ENCODE measurements around the gene THRB.

THRB gene

DNA sequence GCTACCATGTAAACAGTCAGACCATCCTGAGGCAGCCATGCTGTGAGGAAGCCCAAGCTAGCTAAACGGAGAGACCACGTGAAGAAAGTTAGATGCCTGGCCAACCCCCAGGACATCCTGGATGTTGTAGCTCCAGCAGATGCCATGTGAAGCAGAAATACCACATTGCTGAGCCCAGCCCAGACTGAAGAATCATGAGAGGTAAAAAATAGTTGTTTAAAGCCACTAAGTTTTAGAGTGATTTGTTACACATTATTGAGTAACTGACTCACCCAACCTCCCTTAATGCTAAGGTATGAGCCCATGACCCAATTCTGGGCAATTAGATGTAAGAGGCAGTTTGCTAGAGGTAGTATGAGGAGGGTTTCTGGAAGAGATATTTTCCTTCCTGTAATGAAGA is 200.5 kb downstream of the THRB start:
- DNase-seq, result no peak
- Histone ChIP-seq H3K4me3 (ENCODE audit: insufficient read depth, low read depth, low read length, poor library complexity, severe bottlenecking) (no peak overlapping the region), H3K27ac (ENCODE audit: insufficient read depth, low read length, poor library complexity, severe bottlenecking) (no peak overlapping the region), H3K4me1 (ENCODE audit: control insufficient read depth, insufficient read depth, low read length, poor library complexity, severe bottlenecking) (no peaks in the 10 kb centered on the region), H3K9me3 (ENCODE audit: control insufficient read depth, low read length) (no peaks in the 10 kb centered on the region), H3K27me3 (replicated peaks; ENCODE audit: control insufficient read depth, insufficient read depth, low read length, poor library complexity, severe bottlenecking) (no peaks in the 10 kb centered on the region), H3K36me3 (ENCODE audit: control insufficient read depth, insufficient read depth, low read length) (no peaks in the 10 kb centered on the region)

DNA sequence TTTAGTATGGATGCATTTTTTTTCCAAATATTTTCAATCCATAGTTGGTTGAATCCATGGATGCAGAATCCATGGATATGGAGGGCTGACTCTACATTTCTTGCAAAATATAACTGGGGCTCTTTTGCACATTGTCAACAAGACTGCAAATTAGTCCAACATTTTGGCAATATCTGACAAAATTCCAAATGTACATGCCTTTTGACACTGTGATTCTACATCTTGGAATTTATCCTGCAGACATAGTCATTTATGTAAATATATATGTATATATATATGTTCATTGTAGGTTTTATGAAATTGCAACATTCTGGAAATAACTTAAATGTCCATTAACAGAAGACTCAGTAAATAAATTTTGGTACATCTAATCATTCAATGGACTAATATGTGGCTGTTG is 203.0 kb downstream of the THRB start:
- no peak for DNase-seq
- Histone ChIP-seq H3K4me3 (ENCODE audit: insufficient read depth, low read depth, low read length, poor library complexity, severe bottlenecking) (no peak overlapping the region), H3K9me3 (ENCODE audit: control insufficient read depth, low read length) (no peaks in the 10 kb centered on the region), H3K36me3 (ENCODE audit: control insufficient read depth, insufficient read depth, low read length) (no peaks in the 10 kb centered on the region), H3K4me1 (ENCODE audit: control insufficient read depth, insufficient read depth, low read length, poor library complexity, severe bottlenecking) (no peaks in the 10 kb centered on the region), H3K27ac (ENCODE audit: insufficient read depth, low read length, poor library complexity, severe bottlenecking) (no peak overlapping the region), H3K27me3 (replicated peaks; ENCODE audit: control insufficient read depth, insufficient read depth, low read length, poor library complexity, severe bottlenecking) (no peaks in the 10 kb centered on the region)

DNA sequence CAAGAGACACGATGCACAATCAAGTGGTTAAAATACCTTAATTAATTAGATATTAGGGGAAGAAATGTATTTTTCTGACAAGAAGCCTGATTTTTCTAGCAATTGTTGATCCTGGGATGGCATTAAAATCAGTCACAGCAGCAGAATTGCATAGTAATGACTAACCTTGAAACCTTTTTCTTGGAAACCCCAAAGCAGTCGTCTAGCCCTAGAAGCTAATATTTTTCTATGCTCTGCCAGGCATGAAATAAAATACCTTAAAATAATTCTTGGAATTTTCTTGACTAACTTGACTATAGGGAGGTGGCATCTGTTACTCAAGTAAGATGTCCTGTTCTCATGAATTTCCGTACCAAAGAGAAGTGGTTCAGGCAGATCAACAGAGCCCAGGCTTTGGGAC is 204.1 kb downstream of the THRB start:
- H3K27ac ChIP-seq (ENCODE audit: insufficient read depth, low read length, poor library complexity, severe bottlenecking), result no peak overlapping the region
- DNase-seq, result no peak
- no peaks in the 10 kb centered on the region for H3K36me3 ChIP-seq (ENCODE audit: control insufficient read depth, insufficient read depth, low read length)
- H3K4me1 ChIP-seq (ENCODE audit: control insufficient read depth, insufficient read depth, low read length, poor library complexity, severe bottlenecking), result no peaks in the 10 kb centered on the region
- no peaks in the 10 kb centered on the region for H3K9me3 ChIP-seq (ENCODE audit: control insufficient read depth, low read length)
- no peak overlapping the region for H3K4me3 ChIP-seq (ENCODE audit: insufficient read depth, low read depth, low read length, poor library complexity, severe bottlenecking)
- no peaks in the 10 kb centered on the region for H3K27me3 ChIP-seq (replicated peaks; ENCODE audit: control insufficient read depth, insufficient read depth, low read length, poor library complexity, severe bottlenecking)

DNA sequence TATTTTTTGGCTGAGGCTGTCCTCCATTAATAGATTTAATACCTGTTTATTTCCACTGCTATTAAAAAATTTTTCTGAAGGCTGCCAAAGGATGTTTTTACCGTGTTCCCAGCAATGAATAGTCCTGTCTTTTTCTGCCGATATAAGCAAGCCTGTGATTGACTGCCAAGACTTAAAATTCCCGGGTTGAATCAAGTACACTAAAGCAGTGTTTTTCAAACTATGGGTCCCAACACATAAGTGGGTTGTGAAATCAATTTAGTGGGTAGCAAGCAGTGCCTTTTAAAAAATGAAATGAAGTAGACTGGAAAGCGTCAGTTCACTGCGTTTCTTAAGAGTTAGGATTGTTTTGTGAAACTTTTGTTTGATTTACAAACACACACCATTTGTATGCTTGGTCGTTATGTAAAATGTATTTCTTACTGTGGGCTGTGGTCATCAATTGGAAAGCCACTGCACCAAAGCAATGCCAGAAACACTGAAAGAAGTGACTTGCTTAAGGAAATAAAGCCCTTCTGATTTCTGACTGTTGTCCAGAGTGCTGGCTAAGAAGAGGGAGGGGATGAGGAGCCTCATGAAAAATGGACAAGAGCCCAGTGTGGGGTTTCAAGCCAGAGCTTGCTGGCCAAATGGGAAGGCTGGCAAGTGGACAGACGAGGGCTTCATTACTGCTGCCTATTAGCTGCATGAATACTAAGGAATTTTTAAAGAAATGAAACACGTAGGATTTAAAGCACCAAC is 206.0 kb downstream of the THRB start:
- Histone ChIP-seq H3K4me3 (ENCODE audit: insufficient read depth, low read depth, low read length, poor library complexity, severe bottlenecking) (no peak overlapping the region), H3K27ac (ENCODE audit: insufficient read depth, low read length, poor library complexity, severe bottlenecking) (no peak overlapping the region), H3K9me3 (ENCODE audit: control insufficient read depth, low read length) (no peaks in the 10 kb centered on the region), H3K4me1 (ENCODE audit: control insufficient read depth, insufficient read depth, low read length, poor library complexity, severe bottlenecking) (no peaks in the 10 kb centered on the region), H3K36me3 (ENCODE audit: control insufficient read depth, insufficient read depth, low read length) (no peaks in the 10 kb centered on the region), H3K27me3 (replicated peaks; ENCODE audit: control insufficient read depth, insufficient read depth, low read length, poor library complexity, severe bottlenecking) (no peaks in the 10 kb centered on the region)
- no peak for DNase-seq

DNA sequence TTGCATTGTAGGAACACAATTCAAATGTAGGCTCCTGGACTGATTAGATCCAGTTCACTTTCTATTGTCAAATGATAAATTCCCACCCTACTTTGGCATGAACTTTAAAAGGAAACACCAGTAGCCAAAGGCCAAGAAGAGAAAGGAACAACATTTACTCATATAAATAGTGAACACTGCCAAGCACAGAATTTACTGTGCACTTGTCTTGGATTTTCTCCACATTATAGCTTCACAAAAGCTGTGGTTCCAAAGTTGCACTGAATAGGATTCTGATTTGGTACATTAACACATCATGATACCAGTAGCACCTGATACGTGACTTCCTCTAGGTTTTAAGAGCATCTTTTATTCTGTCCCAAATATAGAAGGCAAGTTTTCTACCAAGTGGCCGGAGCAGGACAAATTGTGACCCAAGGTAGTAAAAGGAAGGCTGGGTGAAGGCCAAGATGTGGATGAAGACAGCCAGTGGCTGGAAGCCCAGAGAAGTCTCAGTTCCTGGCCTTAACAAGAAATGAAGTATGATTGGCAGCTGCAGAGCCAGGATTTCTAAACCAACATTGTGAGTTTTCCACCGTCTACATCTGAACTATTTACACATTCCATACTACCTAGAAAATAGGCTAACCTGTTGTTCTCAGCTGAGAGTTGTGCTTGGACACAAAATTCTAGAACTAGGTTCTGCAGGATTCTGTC is 206.7 kb downstream of the THRB start:
- no peak for DNase-seq
- no peak overlapping the region for H3K27ac ChIP-seq (ENCODE audit: insufficient read depth, low read length, poor library complexity, severe bottlenecking)
- H3K36me3 ChIP-seq (ENCODE audit: control insufficient read depth, insufficient read depth, low read length), result no peaks in the 10 kb centered on the region
- H3K9me3 ChIP-seq (ENCODE audit: control insufficient read depth, low read length), result no peaks in the 10 kb centered on the region
- no peaks in the 10 kb centered on the region for H3K4me1 ChIP-seq (ENCODE audit: control insufficient read depth, insufficient read depth, low read length, poor library complexity, severe bottlenecking)
- no peaks in the 10 kb centered on the region for H3K27me3 ChIP-seq (replicated peaks; ENCODE audit: control insufficient read depth, insufficient read depth, low read length, poor library complexity, severe bottlenecking)
- no peak overlapping the region for H3K4me3 ChIP-seq (ENCODE audit: insufficient read depth, low read depth, low read length, poor library complexity, severe bottlenecking)

DNA sequence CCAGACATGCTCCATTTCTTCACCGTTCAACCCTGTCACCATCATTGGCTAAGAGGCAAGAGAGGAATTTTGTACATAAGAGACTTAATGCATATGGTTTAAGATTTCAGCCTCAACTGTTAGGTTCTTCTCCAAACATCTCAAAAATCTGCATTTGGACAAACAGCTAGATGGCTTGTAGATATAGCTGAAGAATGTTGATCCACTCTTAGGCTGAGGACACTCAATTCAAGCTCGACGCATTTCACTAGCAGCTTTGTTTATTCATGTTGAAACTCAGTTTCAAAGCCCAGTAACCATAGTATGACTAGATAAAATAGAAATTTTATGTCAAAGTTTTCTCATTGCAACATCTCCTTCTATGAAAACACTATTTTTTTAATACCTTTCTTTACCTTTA is 208.2 kb downstream of the THRB start:
- Histone ChIP-seq H3K4me3 (ENCODE audit: insufficient read depth, low read depth, low read length, poor library complexity, severe bottlenecking) (no peak overlapping the region), H3K36me3 (ENCODE audit: control insufficient read depth, insufficient read depth, low read length) (no peaks in the 10 kb centered on the region)

DNA sequence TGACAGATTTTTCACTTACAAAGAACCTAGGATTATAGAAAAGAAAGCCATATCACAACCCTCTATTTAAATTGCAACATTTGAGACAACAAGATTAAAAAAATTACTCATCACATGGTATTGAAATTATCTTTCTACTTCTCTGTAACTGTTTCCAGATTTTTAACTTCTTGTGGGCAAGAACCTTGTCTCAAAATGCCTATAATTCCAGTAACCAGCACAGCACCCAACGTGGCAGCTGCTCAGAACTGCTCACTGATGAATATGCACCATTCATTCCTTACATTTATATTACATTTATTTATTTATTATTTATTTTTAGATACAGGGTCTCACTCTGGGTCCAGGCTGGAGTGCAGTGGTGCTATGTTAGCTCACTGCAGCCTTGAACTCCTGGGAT is 216.1 kb downstream of the THRB start:
- Histone ChIP-seq H3K27ac (ENCODE audit: insufficient read depth, low read length, poor library complexity, severe bottlenecking) (no peak overlapping the region), H3K27me3 (replicated peaks; ENCODE audit: control insufficient read depth, insufficient read depth, low read length, poor library complexity, severe bottlenecking) (no peaks in the 10 kb centered on the region)
- no peak for DNase-seq

More for the DNA sequence above, 208.2 kb downstream of the THRB start:
- Histone ChIP-seq H3K27ac (ENCODE audit: insufficient read depth, low read length, poor library complexity, severe bottlenecking) (no peak overlapping the region), H3K4me1 (ENCODE audit: control insufficient read depth, insufficient read depth, low read length, poor library complexity, severe bottlenecking) (no peaks in the 10 kb centered on the region), H3K9me3 (ENCODE audit: control insufficient read depth, low read length) (no peaks in the 10 kb centered on the region), H3K27me3 (replicated peaks; ENCODE audit: control insufficient read depth, insufficient read depth, low read length, poor library complexity, severe bottlenecking) (no peaks in the 10 kb centered on the region)
- no peak for DNase-seq

DNA sequence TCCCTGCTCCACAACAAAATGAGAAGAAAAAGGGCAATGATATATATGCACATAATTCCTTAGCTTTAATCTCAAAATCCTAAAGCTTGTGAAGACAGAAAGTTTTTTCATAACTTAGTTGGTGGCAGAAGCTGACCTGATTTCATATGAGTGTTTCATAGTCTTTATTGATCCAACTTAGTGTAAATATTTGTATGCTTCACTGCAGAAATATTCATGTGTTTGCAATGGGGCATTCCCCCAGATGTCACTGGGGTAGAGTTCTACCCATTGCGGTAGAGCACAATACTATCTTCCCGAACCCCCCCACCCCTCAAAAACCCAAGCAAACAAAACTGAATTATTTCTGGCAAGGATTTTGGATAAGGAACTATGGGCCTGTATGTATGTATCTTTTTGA is 221.2 kb downstream of the THRB start:
- H3K4me1 ChIP-seq (ENCODE audit: control insufficient read depth, insufficient read depth, low read length, poor library complexity, severe bottlenecking), result no peaks in the 10 kb centered on the region
- H3K4me3 ChIP-seq (ENCODE audit: insufficient read depth, low read depth, low read length, poor library complexity, severe bottlenecking), result no peak overlapping the region
- H3K9me3 ChIP-seq (ENCODE audit: control insufficient read depth, low read length), result no peaks in the 10 kb centered on the region
- DNase-seq, result no peak
- H3K27me3 ChIP-seq (replicated peaks; ENCODE audit: control insufficient read depth, insufficient read depth, low read length, poor library complexity, severe bottlenecking), result no peaks in the 10 kb centered on the region
- no peak overlapping the region for H3K27ac ChIP-seq (ENCODE audit: insufficient read depth, low read length, poor library complexity, severe bottlenecking)
- no peaks in the 10 kb centered on the region for H3K36me3 ChIP-seq (ENCODE audit: control insufficient read depth, insufficient read depth, low read length)

More for the DNA sequence above, 216.1 kb downstream of the THRB start:
- no peaks in the 10 kb centered on the region for H3K9me3 ChIP-seq (ENCODE audit: control insufficient read depth, low read length)
- H3K36me3 ChIP-seq (ENCODE audit: control insufficient read depth, insufficient read depth, low read length), result no peaks in the 10 kb centered on the region
- no peaks in the 10 kb centered on the region for H3K4me1 ChIP-seq (ENCODE audit: control insufficient read depth, insufficient read depth, low read length, poor library complexity, severe bottlenecking)
- H3K4me3 ChIP-seq (ENCODE audit: insufficient read depth, low read depth, low read length, poor library complexity, severe bottlenecking), result no peak overlapping the region

DNA sequence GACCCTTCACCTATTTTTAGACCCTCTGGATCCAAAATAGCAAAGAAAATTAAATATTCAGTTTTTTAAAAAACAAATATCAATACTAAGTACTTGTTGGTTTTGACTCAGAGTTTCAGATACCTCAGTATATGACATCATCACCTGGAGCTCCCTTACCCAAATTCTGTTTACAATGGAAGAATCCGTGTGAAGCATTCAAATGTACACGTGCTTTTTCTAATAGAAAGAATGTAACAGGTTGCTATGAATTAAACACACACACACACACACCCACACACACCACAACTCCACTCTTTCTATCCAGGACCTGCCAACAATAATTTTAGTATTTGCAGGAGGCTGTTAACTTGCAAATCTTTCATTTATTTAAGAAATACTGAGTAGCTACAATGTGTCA is 221.8 kb downstream of the THRB start:
- Histone ChIP-seq H3K36me3 (ENCODE audit: control insufficient read depth, insufficient read depth, low read length) (no peaks in the 10 kb centered on the region), H3K4me1 (ENCODE audit: control insufficient read depth, insufficient read depth, low read length, poor library complexity, severe bottlenecking) (no peaks in the 10 kb centered on the region), H3K9me3 (ENCODE audit: control insufficient read depth, low read length) (no peaks in the 10 kb centered on the region), H3K27me3 (replicated peaks; ENCODE audit: control insufficient read depth, insufficient read depth, low read length, poor library complexity, severe bottlenecking) (no peaks in the 10 kb centered on the region), H3K27ac (ENCODE audit: insufficient read depth, low read length, poor library complexity, severe bottlenecking) (no peak overlapping the region), H3K4me3 (ENCODE audit: insufficient read depth, low read depth, low read length, poor library complexity, severe bottlenecking) (no peak overlapping the region)
- DNase-seq, result no peak

DNA sequence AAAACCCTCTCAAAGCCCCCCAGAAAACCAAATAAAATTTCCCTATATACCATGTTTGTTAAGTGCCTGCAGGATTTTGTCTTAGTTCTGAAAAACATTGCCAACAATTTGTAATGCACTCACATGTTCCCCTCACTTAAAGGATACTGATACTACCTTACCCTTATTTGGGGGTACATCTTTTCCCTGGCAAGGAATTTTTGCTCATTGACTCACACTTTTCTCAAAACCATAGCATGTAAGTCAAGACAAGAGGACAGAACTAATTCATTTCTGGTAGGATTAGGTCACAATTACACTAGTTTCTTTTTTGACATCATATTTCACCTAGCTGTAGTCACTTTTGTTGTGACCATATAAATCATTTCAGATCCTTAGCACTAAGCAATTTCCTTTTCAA is 222.2 kb downstream of the THRB start:
- Histone ChIP-seq H3K27ac (ENCODE audit: insufficient read depth, low read length, poor library complexity, severe bottlenecking) (no peak overlapping the region), H3K9me3 (ENCODE audit: control insufficient read depth, low read length) (no peaks in the 10 kb centered on the region), H3K4me1 (ENCODE audit: control insufficient read depth, insufficient read depth, low read length, poor library complexity, severe bottlenecking) (no peaks in the 10 kb centered on the region), H3K4me3 (ENCODE audit: insufficient read depth, low read depth, low read length, poor library complexity, severe bottlenecking) (no peak overlapping the region), H3K36me3 (ENCODE audit: control insufficient read depth, insufficient read depth, low read length) (no peaks in the 10 kb centered on the region), H3K27me3 (replicated peaks; ENCODE audit: control insufficient read depth, insufficient read depth, low read length, poor library complexity, severe bottlenecking) (no peaks in the 10 kb centered on the region)
- no peak for DNase-seq

Data from effector memory CD4-positive, alpha-beta T cell (primary cell).